H9 (cell line): ENCODE data around the gene LARP4B. TPM values are rescaled to one million over a fixed set of nuclear protein-coding genes. Genes with fewer than 3 reads are reported as not detected.

Source experiments
- DNase-seq: peaks from one replicate; pipeline ENCODE4 v3.0.0-alpha.2; 2017
- H2AFZ ChIP-seq: one replicate; pipeline ENCODE4 v1.6.1; 2013; ENCODE audit warnings: mild to moderate bottlenecking, low read length, control low read depth, moderate library complexity
- H2AK5ac ChIP-seq: 2 replicates; pipeline ENCODE4 v1.6.1; 2013; ENCODE audit warnings: low read length, control low read depth, mixed read lengths; ENCODE audit not compliant: insufficient read length
- H2BK120ac ChIP-seq: one replicate; pipeline ENCODE4 v1.6.1; 2013; ENCODE audit warnings: low read depth, mild to moderate bottlenecking, low read length, control low read depth, inconsistent platforms; ENCODE audit not compliant: poor library complexity, severe bottlenecking
- H2BK12ac ChIP-seq: 2 replicates; pipeline ENCODE4 v1.6.1; 2013; ENCODE audit warnings: low read length, control low read depth, mixed read lengths, low read depth; ENCODE audit not compliant: insufficient read length
- H2BK15ac ChIP-seq: 2 replicates; pipeline ENCODE4 v1.6.1; 2013; ENCODE audit warnings: low read depth, low read length, control low read depth
- H2BK20ac ChIP-seq: one replicate; pipeline ENCODE4 v1.6.1; 2013; ENCODE audit warnings: low read depth, mild to moderate bottlenecking, low read length, control low read depth, inconsistent platforms; ENCODE audit not compliant: poor library complexity, severe bottlenecking
- H2BK5ac ChIP-seq: 2 replicates; pipeline ENCODE4 v1.6.1; 2013; ENCODE audit warnings: low read length, control low read depth, mixed read lengths; ENCODE audit not compliant: insufficient read length
- H3K14ac ChIP-seq: 2 replicates; pipeline ENCODE4 v1.6.1; 2013; ENCODE audit warnings: low read length, control low read depth; ENCODE audit not compliant: insufficient read depth
- H3K18ac ChIP-seq: 2 replicates; pipeline ENCODE4 v1.6.1; 2013; ENCODE audit warnings: low read depth, mild to moderate bottlenecking, mixed read lengths, low read length, control low read depth; ENCODE audit not compliant: insufficient read length
- H3K23ac ChIP-seq: 2 replicates; pipeline ENCODE4 v1.6.1; 2013; ENCODE audit warnings: low read length, control low read depth, mixed read lengths, low read depth; ENCODE audit not compliant: insufficient read length
- H3K23me2 ChIP-seq: 2 replicates; pipeline ENCODE4 v1.6.1; 2013; ENCODE audit warnings: low read depth, mild to moderate bottlenecking, mixed read lengths, low read length, control low read depth; ENCODE audit not compliant: insufficient read length, poor library complexity, severe bottlenecking
- H3K27ac ChIP-seq: 2 replicates; pipeline ENCODE4 v1.5.1; 2013; ENCODE audit warnings: low read length, control low read depth, mixed read lengths, low read depth; ENCODE audit not compliant: insufficient read length
- H3K27me3 ChIP-seq: 2 replicates; pipeline ENCODE4 v1.6.1; 2013; ENCODE audit warnings: low read length, control low read depth, inconsistent platforms; ENCODE audit not compliant: insufficient read depth
- H3K4ac ChIP-seq: 2 replicates; pipeline ENCODE4 v1.6.1; 2013; ENCODE audit warnings: low read depth, mild to moderate bottlenecking, control low read depth, inconsistent platforms, low read length, moderate library complexity
- H3K4me1 ChIP-seq: 2 replicates; pipeline ENCODE4 v1.6.1; 2013; ENCODE audit warnings: low read length, control low read depth, inconsistent platforms; ENCODE audit not compliant: insufficient read depth
- H3K4me2 ChIP-seq: 2 replicates; pipeline ENCODE4 v1.6.1; 2013; ENCODE audit warnings: low read length, control low read depth, mixed read lengths; ENCODE audit not compliant: insufficient read length, insufficient read depth
- H3K56ac ChIP-seq: 2 replicates; pipeline ENCODE4 v1.6.1; 2013; ENCODE audit warnings: low read depth, mild to moderate bottlenecking, mixed read lengths, low read length, control low read depth; ENCODE audit not compliant: insufficient read length
- H3K79me1 ChIP-seq: 2 replicates; pipeline ENCODE4 v1.6.1; 2013; ENCODE audit warnings: low read depth, mild to moderate bottlenecking, moderate library complexity, low read length, control low read depth, inconsistent platforms; ENCODE audit not compliant: insufficient read depth, poor library complexity, severe bottlenecking
- H3K79me2 ChIP-seq: 2 replicates; pipeline ENCODE4 v1.6.1; 2013; ENCODE audit warnings: low read length, control low read depth, inconsistent platforms; ENCODE audit not compliant: insufficient read depth
- H3K9ac ChIP-seq: 2 replicates; pipeline ENCODE4 v1.6.1; 2013; ENCODE audit warnings: low read length, control low read depth, mixed read lengths; ENCODE audit not compliant: insufficient read length; ENCODE audit errors: extremely low read depth
- H3K9me3 ChIP-seq: one replicate; pipeline ENCODE4 v1.6.1; 2013; ENCODE audit warnings: low read depth, low read length, inconsistent platforms; ENCODE audit not compliant: control insufficient read depth
- H3T11ph ChIP-seq: one replicate; pipeline ENCODE4 v1.6.1; 2013; ENCODE audit warnings: mild to moderate bottlenecking, low read length, control low read depth, inconsistent platforms
- H4K20me1 ChIP-seq: one replicate; pipeline ENCODE4 v1.6.1; 2013; ENCODE audit not compliant: control insufficient read depth, insufficient read length, insufficient read depth
- H4K5ac ChIP-seq: 2 replicates; pipeline ENCODE4 v1.6.1; 2013; ENCODE audit warnings: low read depth, mild to moderate bottlenecking, mixed read lengths, low read length, control low read depth; ENCODE audit not compliant: insufficient read length
- H4K8ac ChIP-seq: replicated peaks from 2 replicates; pipeline ENCODE4 v1.6.1; 2013; ENCODE audit warnings: low read length, control low read depth, mixed read lengths, low read depth; ENCODE audit not compliant: insufficient read length
- H4K91ac ChIP-seq: 2 replicates; pipeline ENCODE4 v1.6.1; 2013; ENCODE audit warnings: low read depth, mild to moderate bottlenecking, moderate library complexity, mixed read lengths, low read length, control low read depth; ENCODE audit not compliant: insufficient read length
- H3K27ac Mint-ChIP-seq, 3 experiments: 2 replicates in 2 of 3; 3 replicates in 1 of 3; pipeline ENCODE4 v1.8.0; 2020 to 2021; ENCODE audit warnings: mixed read lengths in 3 of 3, mild to moderate bottlenecking in 1 of 3, moderate library complexity in 1 of 3
- H3K27me3 Mint-ChIP-seq: 2 replicates; pipeline ENCODE4 v1.8.0; 2021; ENCODE audit warnings: low read depth, mild to moderate bottlenecking, moderate library complexity, mixed read lengths
- H3K36me3 Mint-ChIP-seq, 3 experiments: 2 replicates in 2 of 3; 3 replicates in 1 of 3; pipeline ENCODE4 v1.8.0; 2020 to 2021; ENCODE audit warnings: low read depth in 3 of 3, mixed read lengths in 3 of 3; ENCODE audit not compliant: insufficient read depth in 1 of 3
- H3K4me1 Mint-ChIP-seq, 2 experiments: 2 replicates each; pipeline ENCODE4 v1.8.0; 2020; ENCODE audit warnings: mixed read lengths in 2 of 2
- H3K4me3 Mint-ChIP-seq, 2 experiments: 2 replicates in 1 of 2; 3 replicates in 1 of 2; pipeline ENCODE4 v1.8.0; 2020 to 2021; ENCODE audit warnings: mild to moderate bottlenecking in 2 of 2, mixed read lengths in 2 of 2, moderate library complexity in 1 of 2
- H3K9me3 Mint-ChIP-seq, 2 experiments: 2 replicates in 1 of 2; 3 replicates in 1 of 2; pipeline ENCODE4 v1.8.0; 2020; ENCODE audit warnings: mild to moderate bottlenecking in 2 of 2, mixed read lengths in 2 of 2, moderate library complexity in 1 of 2
- WGBS: extraction: QIAGEN DNeasy Blood & Tissue Kit; methylation state at CpG from one replicate; pipeline ENCODE4 v1.1.7; 2013; ENCODE audit warnings: missing lambda C conversion rate, low lambda C conversion rate, mixed read lengths; ENCODE audit not compliant: insufficient read length; ENCODE audit errors: extremely low coverage; 5-methylcytosine and 5-hydroxymethylcytosine counted together
- total RNA-seq: library from RNA; stranded (reverse); gene quantifications from 2 replicates; pipeline ENCODE4 v1.2.1, GENCODE V29; 2021
- TF ChIP-seq, protein P1 (sequence below): fragments of 200-600 bp; sonication (generic); conservative IDR thresholded peaks from 3 replicates; pipeline ENCODE4 v1.8.0; 2021; ENCODE audit warnings: antibody characterized with exemption, mild to moderate bottlenecking

The LARP4B gene
- total RNA-seq, 1 experiment from 2014 or later: 88.9 TPM

DNA sequence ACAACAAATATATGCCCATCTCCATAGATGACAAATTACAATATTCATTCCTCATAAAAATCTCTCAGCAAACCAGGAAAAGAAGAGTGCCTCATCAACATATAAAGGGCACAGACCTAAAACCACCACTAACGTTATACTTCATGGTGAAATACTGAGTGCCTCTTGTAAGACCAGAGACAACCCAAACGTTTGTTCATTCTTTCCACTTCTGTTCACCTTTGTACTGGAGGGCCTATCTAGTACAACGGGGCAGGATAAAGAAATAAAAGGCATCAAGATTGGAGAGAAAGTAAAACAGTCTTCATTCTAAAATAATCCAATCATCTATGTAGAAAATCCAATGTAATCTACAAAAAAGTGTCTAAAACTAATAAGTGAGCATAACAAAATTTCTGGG is 79.1 kb downstream of the LARP4B start:
- no peak overlapping the region for H2BK120ac ChIP-seq
- H3K18ac ChIP-seq: no peak overlapping the region
- no peak overlapping the region for H4K91ac ChIP-seq
- H3K4me1 ChIP-seq: no peaks in the 10 kb centered on the region; the same call in 1 of the 2 replicates
- Mint-ChIP-seq H3K27ac (no peak overlapping the region), H3K4me1 (peaks cover 7 to 13% of the 10 kb centered on the region in 2 experiments), H3K4me3 (no peak overlapping the region), H3K9me3 (peaks cover 17 to 19% of the 10 kb centered on the region in 2 experiments), H3K27me3 (no peaks in the 10 kb centered on the region), H3K36me3 (peaks cover 45 to 73% (median 53%) of the 10 kb centered on the region in 3 experiments)
- no peak overlapping the region for H2BK20ac ChIP-seq
- no peak overlapping the region for H3T11ph ChIP-seq
- H3K56ac ChIP-seq: no peak overlapping the region
- H3K23me2 ChIP-seq: no peaks in the 10 kb centered on the region
- H4K20me1 ChIP-seq: no peaks in the 10 kb centered on the region
- H3K79me1 ChIP-seq: peaks cover 4% of the 10 kb centered on the region
- H3K27me3 ChIP-seq: no peaks in the 10 kb centered on the region
- H3K4me2 ChIP-seq: no peak overlapping the region
- H3K9me3 ChIP-seq: no peaks in the 10 kb centered on the region
- no CpG with 5 or more reads among the region's 3 CpGs for WGBS
- H2AK5ac ChIP-seq: no peak overlapping the region
- H3K4ac ChIP-seq: no peak overlapping the region
- H2BK15ac ChIP-seq: no peak overlapping the region
- no peak overlapping the region for H2AFZ ChIP-seq
- no peak overlapping the region for H3K27ac ChIP-seq
- no peak for DNase-seq
- H4K5ac ChIP-seq: no peak overlapping the region
- no peak overlapping the region for H4K8ac ChIP-seq
- H3K9ac ChIP-seq: no peak overlapping the region
- TF ChIP-seq, protein P1, sequence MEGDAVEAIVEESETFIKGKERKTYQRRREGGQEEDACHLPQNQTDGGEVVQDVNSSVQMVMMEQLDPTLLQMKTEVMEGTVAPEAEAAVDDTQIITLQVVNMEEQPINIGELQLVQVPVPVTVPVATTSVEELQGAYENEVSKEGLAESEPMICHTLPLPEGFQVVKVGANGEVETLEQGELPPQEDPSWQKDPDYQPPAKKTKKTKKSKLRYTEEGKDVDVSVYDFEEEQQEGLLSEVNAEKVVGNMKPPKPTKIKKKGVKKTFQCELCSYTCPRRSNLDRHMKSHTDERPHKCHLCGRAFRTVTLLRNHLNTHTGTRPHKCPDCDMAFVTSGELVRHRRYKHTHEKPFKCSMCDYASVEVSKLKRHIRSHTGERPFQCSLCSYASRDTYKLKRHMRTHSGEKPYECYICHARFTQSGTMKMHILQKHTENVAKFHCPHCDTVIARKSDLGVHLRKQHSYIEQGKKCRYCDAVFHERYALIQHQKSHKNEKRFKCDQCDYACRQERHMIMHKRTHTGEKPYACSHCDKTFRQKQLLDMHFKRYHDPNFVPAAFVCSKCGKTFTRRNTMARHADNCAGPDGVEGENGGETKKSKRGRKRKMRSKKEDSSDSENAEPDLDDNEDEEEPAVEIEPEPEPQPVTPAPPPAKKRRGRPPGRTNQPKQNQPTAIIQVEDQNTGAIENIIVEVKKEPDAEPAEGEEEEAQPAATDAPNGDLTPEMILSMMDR: no peak
- H3K79me2 ChIP-seq: peaks cover 6% of the 10 kb centered on the region; the same call in 1 of the 2 replicates
- no peak overlapping the region for H2BK12ac ChIP-seq
- no peak overlapping the region for H3K14ac ChIP-seq
- H2BK5ac ChIP-seq: no peak overlapping the region
- H3K23ac ChIP-seq: no peak overlapping the region
